Ecto neural progenitor cell (in vitro differentiated cells): ENCODE results near the gene ERC1.
"Not testable (repeated sequence)": the region's sequence is repeated elsewhere in the genome, so short reads cannot be mapped to it uniquely, and the experiment has no call there.

Experiments used
- DNase-seq: peaks from one replicate; pipeline ENCODE4 v3.0.0-alpha.2; 2018; ENCODE audit warnings: low spot score

Gene ERC1

GRCh38 chr12:1030779-1031178 is 39.8 kb downstream of the ERC1 start:
- no peak for DNase-seq

- DNase-seq = no peak
Observed at GRCh38 chr12:1034243-1034642, 43.2 kb downstream of the ERC1 start.

DNA sequence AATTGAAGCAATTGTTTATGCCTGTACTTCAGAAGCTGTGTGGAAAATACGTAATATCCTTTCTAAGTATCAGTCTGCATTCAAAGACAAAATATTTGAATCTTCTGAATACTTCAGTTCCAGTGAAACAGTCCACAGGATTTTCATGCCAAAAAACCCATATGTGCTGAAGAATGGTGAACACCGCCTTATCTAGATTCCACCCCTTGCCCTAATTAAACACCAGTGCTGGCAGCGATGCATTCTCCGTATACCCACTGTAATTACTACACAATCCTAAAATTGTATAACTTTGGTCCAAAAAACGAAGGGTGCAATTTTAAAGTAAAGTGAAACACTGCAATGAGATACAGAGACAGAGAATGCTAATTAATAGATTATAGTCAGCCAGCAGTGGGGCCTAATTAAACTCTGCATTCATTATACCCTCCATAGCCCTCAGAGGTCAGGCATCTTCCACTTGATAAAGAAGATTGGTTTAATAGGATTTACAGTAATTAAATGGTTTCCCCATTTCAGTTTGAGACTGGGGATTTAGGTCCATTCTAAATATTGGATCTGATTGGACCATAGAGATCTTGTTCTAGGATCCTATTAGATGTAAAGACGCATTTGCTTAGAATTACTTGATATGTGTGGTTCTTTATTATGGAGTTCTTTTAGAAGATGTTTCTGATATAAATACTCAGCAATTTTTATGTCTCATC is 43.9 kb downstream of the ERC1 start:
- DNase-seq = no peak

DNA sequence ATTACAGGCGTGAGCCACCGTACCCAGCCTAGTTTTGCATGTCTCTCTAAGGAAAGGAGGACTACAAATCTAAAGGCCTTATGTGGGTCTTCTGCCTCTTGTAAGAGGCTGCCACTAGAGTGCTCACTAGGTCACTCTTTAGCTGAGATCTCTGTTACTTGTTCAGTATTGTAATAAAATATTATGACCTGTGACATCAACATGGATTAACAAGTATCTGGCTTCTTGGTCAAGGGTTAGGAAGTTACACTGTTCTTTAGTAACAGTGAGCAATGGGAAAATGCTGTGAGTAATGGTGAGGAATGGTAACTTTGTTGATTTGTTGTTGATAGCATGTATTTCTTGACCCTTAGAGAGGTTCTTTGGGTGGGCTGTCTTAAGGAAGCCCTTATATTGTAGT is 50.5 kb downstream of the ERC1 start:
- DNase-seq = no peak

- no peak for DNase-seq
Observed at GRCh38 chr12:1044199-1044598, 53.2 kb downstream of the ERC1 start.

GRCh38 chr12:1044696-1045095 is 53.7 kb downstream of the ERC1 start:
- no peak for DNase-seq

- DNase-seq = no peak
Observed at GRCh38 chr12:1046727-1047126, 55.7 kb downstream of the ERC1 start.

- no peak for DNase-seq
Observed at GRCh38 chr12:1047898-1048660, 57.1 kb downstream of the ERC1 start.

GRCh38 chr12:1050059-1050707 is 59.2 kb downstream of the ERC1 start:
- DNase-seq = no peak

- not testable (repeated sequence) for DNase-seq
Observed at GRCh38 chr12:1051672-1052071, 60.6 kb downstream of the ERC1 start.

DNA sequence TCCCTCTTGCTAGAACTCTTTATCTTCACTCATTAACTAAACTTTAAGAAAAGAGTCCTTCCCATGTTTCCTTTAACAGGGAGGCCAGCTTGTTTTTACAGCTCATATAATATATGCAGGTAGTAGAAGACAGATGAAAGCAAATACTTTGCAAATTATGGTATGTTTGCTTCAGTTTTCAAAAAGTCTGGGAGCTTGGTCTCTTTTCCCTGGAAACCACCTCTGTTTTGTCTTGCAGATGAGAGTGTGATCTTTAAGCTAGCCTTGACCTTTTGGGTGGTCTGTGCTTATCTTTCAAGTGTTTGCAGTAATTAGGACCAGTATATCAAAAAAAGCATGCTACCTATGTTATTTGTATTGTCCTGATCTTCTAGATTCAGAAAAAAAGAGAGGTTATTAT is 62.7 kb downstream of the ERC1 start:
- DNase-seq = no peak

GRCh38 chr12:1054117-1054870 is 63.3 kb downstream of the ERC1 start:
- DNase-seq = no peak

- no peak for DNase-seq
Observed at GRCh38 chr12:1056390-1056789, 65.4 kb downstream of the ERC1 start.

DNA sequence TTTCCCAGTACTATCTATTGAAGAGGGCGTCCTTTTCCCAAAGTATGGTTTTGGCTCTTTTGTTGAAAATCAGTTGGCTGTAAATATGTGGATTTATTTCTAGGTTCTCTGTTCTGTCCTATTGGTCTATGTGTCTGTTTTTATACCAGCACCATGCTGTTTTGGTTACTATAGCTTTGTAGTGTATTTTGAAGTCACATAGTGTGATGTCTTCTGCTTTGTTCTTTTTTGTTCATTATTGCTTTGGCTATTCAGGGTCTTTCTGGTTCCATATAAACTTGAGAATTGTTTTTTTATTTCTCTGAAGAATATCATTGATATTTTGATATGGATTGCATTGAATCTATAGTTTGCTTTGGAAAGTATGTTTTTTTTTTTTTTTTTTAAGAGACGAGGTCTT is 67.4 kb downstream of the ERC1 start:
- no peak for DNase-seq

- no peak for DNase-seq
Observed at GRCh38 chr12:1059162-1059561, 68.1 kb downstream of the ERC1 start.

DNA sequence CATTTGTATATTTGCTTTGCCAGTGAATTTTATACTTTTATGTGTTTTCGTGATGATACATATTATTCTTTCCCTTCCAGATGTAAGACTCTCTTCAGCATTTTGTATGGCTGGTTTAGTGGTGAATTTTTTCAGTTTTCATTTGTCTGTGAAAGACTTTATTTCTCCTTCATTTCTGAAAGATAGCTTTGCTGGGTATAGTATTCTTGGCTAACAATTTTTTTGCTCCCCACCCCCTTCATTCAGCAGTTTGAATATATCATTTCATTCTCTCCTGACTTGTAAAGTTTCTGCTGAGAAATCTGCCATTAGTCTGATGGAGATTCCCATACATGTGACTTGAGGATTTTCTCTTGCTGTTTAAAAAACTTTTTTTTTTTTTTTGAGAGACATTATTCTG is 72.8 kb downstream of the ERC1 start:
- no peak for DNase-seq

- no peak for DNase-seq
Observed at GRCh38 chr12:1064317-1064716, 73.3 kb downstream of the ERC1 start.

DNA sequence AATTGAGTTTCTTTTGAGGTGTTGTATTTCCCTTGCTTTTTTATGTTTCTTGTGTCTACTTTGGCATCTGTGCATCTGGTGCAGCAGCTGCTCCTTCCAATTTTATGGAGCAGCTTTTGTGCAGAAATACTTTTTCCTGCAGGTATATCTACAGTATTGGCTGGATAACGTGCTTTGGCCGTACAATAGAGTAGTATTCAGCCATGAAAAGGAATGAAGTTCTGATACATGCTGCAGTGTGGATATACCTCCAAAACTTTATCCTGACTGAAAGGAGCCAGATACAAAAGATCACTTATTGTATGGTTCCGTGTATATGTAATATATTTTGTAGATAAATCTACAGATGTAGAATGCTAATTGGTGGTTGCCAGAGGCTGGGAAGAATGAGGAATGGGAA is 74.6 kb downstream of the ERC1 start:
- DNase-seq = no peak

DNA sequence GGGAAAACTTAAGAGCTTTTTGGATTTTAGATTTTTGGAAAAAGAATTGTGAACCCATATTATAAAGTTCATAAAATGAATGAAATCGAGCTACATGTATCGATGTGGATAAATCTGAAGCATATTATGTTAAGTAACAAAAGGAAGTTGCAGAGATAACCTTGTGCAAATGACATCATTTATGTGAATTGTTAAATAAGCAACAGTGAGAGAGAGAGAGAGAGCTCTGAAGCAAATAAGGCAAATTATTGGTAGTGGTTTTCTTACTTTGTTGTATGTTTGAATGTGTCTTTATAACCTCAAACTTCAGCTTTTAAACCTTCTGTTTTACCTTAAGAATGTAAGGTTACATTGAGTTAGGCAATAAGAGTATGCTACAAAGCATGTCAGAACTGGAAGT is 78.8 kb downstream of the ERC1 start:
- DNase-seq = no peak

- no peak for DNase-seq
Observed at GRCh38 chr12:1071182-1071581, 80.2 kb downstream of the ERC1 start.

DNA sequence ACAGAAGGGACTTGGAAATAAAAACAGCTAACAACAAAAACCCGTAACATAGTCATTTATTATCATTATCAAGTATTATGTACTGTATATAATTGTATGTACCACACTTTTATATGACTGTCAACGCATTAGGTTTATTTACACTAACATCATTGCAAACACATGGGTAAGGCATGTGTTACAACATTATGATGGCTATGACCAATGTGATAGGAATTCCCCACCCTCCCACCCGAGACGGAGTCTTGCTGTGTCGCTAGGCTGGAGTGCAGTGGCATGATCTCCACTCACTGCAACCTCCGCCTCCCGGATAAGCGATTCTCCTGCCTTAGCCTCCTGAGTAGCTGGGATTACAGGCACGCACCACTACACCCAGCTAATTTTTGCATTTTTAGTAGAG is 82.6 kb downstream of the ERC1 start:
- DNase-seq = no peak

GRCh38 chr12:1077036-1077803 is 86.2 kb downstream of the ERC1 start:
- DNase-seq = no peak
